Karpas-422 (cell line): Measurements from ENCODE around the gene ZNF3. TPM values are rescaled to one million over a fixed set of nuclear protein-coding genes. Genes with fewer than 3 reads are reported as not detected.

Experiments used
- DNase-seq: peaks from one replicate; pipeline ENCODE4 v3.0.0-alpha.2; 2015
- H2AFZ ChIP-seq: fragments of 200-600 bp; sonication (generic); 2 replicates; pipeline ENCODE4 v1.6.1; 2014; ENCODE audit warnings: antibody characterized with exemption, low read length, mixed read lengths
- H3K27ac ChIP-seq: fragments of 200-600 bp; sonication (generic); 2 replicates; pipeline ENCODE4 v1.5.1; 2014; ENCODE audit warnings: mild to moderate bottlenecking, low read length, moderate library complexity
- H3K27me3 ChIP-seq: fragments of 200-600 bp; sonication (generic); 2 replicates; pipeline ENCODE4 v1.6.1; 2014; ENCODE audit warnings: low read length, mixed read lengths
- H3K36me3 ChIP-seq: fragments of 200-600 bp; sonication (generic); 2 replicates; pipeline ENCODE4 v1.6.1; 2014; ENCODE audit warnings: low read length, mixed read lengths; ENCODE audit not compliant: insufficient read depth
- H3K4me1 ChIP-seq: fragments of 200-600 bp; sonication (generic); 2 replicates; pipeline ENCODE4 v1.6.1; 2014; ENCODE audit warnings: mild to moderate bottlenecking, low read length, mixed read lengths
- H3K4me2 ChIP-seq: fragments of 200-600 bp; sonication (generic); 2 replicates; pipeline ENCODE4 v1.6.1; 2014; ENCODE audit warnings: low read length, low read depth, mild to moderate bottlenecking; ENCODE audit not compliant: poor library complexity, severe bottlenecking
- H3K4me3 ChIP-seq: fragments of 200-600 bp; sonication (generic); 2 replicates; pipeline ENCODE4 v1.5.1; 2014; ENCODE audit warnings: mild to moderate bottlenecking, antibody characterized with exemption, low read length, mixed read lengths
- H3K79me2 ChIP-seq: fragments of 200-600 bp; sonication (generic); 2 replicates; pipeline ENCODE4 v1.6.1; 2014; ENCODE audit warnings: mild to moderate bottlenecking, low read length, mixed read lengths
- H3K9ac ChIP-seq: fragments of 200-600 bp; sonication (generic); 2 replicates; pipeline ENCODE4 v1.6.0; 2014; ENCODE audit warnings: low read length
- H3K9me2 ChIP-seq: fragments of 200-600 bp; sonication (generic), shearing (Covaris generic); replicated peaks from 2 replicates; pipeline ENCODE4 v1.6.0; 2014; ENCODE audit warnings: mild to moderate bottlenecking, low read length, moderate library complexity; ENCODE audit not compliant: insufficient read depth
- H3K9me3 ChIP-seq: fragments of 300-700, 200-600 bp; sonication (generic); 2 replicates; pipeline ENCODE4 v1.6.1; 2014; ENCODE audit warnings: low read length, mixed read lengths
- H4K20me1 ChIP-seq: fragments of 200-600 bp; sonication (generic); 2 replicates; pipeline ENCODE4 v1.6.1; 2014; ENCODE audit warnings: mild to moderate bottlenecking, antibody characterized with exemption, low read length, low read depth; ENCODE audit not compliant: insufficient read depth
- total RNA-seq: library from RNA; depleted of rRNA; stranded (reverse); fragments of >200 nt; shearing (Covaris generic); gene quantifications from 2 replicates; pipeline ENCODE4 v1.2.3, GENCODE V29; 2014; ENCODE audit warnings: low replicate concordance

Gene ZNF3
- total RNA-seq, 1 experiment from 2014 or later = 17.6 TPM

- peak overlapping the region; percentile 74; the same call in 1 of the 2 replicates for H3K9ac ChIP-seq
- peak overlapping the region; percentile 96; the same call in 1 of the 2 replicates for H3K4me3 ChIP-seq
- H3K9me2 ChIP-seq = no peaks in the 10 kb centered on the region
- H3K79me2 ChIP-seq = peaks cover 31% of the 10 kb centered on the region
- peak overlapping the region; percentile 72 for H3K4me2 ChIP-seq
- peaks cover 15% of the 10 kb centered on the region; the same call in 1 of the 2 replicates for H4K20me1 ChIP-seq
- peaks cover 18% of the 10 kb centered on the region for H3K36me3 ChIP-seq
- no peak overlapping the region for H3K27ac ChIP-seq
- no peak overlapping the region for H2AFZ ChIP-seq
- no peaks in the 10 kb centered on the region for H3K27me3 ChIP-seq
- no peaks in the 10 kb centered on the region for H3K9me3 ChIP-seq
- H3K4me1 ChIP-seq = peaks cover 20% of the 10 kb centered on the region
- DNase-seq = no peak
Measured at GRCh38 chr7:100102950-100103840, 21.7 kb upstream of the ZNF3 start.

DNA sequence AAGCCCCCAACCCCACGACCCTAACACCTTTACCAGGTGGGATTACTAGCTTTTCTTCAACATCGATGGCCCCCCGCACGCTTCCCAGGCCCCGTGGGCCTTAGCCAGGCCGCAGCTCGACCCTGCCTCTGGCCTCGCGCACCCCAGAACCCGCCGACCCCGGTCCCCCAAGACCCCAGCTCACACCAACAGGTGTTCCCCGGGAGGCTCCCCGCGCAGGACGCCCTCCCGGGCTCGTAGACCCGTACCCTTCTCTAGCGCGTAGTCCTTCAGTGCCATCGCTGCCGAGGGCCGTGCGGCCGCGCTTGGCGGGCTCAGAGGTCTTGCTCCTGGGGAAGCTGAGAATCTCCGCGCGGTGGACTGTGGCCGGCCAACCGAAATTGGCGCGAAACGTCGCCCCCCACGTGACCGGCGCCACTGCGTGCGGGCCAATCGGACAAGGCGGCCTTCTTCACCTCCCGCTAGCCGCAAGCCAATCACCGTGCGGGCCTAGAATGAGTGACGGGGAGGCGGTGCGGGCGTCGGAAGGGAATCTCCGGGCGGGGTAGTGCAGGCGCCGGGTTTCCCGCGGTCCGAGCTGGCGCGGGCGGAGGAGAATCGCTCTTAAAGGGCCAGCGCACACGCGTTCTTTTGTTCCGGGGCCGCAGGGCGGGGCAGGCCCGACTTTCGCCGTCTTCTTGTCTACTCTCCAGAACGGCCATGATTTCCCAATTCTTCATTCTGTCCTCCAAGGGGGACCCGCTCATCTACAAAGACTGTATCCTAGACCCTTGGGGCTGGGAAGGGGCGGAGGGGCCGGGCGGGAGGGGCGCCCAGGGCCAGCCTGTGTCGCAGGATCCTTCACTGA lies 19.7 kb upstream of the ZNF3 start, which contains the start of the genes AP4M1 and MCM7:
Gene AP4M1 (plus strand): TSS at position 628 of the 847 bp plus-strand sequence. CDS start 72 bp downstream, at position 700.
Gene MCM7 (minus strand): TSS at position 382 of the 847 bp plus-strand sequence. CDS start 103 bp downstream, at position 279.
- H3K4me3 ChIP-seq = peak within 1 kb of the TSS; percentile 96
- H3K4me1 ChIP-seq = peaks cover 20% of the 10 kb centered on the region
- H3K27me3 ChIP-seq = no peaks in the 10 kb centered on the region
- DNase-seq = peak; percentile 99
- peak within 1 kb of the TSS; percentile 98 for H3K9ac ChIP-seq
- peaks cover 34% of the 10 kb centered on the region for H3K79me2 ChIP-seq
- peaks cover 15% of the 10 kb centered on the region; the same call in 1 of the 2 replicates for H4K20me1 ChIP-seq
- no peaks in the 10 kb centered on the region for H3K9me3 ChIP-seq
- peak within 1 kb of the TSS; percentile 94 for H3K27ac ChIP-seq
- H3K4me2 ChIP-seq = peak within 1 kb of the TSS; percentile 72
- peaks cover 31% of the 10 kb centered on the region for H3K36me3 ChIP-seq
- H3K9me2 ChIP-seq = no peaks in the 10 kb centered on the region
- no peak within 1 kb of the TSS for H2AFZ ChIP-seq

DNA sequence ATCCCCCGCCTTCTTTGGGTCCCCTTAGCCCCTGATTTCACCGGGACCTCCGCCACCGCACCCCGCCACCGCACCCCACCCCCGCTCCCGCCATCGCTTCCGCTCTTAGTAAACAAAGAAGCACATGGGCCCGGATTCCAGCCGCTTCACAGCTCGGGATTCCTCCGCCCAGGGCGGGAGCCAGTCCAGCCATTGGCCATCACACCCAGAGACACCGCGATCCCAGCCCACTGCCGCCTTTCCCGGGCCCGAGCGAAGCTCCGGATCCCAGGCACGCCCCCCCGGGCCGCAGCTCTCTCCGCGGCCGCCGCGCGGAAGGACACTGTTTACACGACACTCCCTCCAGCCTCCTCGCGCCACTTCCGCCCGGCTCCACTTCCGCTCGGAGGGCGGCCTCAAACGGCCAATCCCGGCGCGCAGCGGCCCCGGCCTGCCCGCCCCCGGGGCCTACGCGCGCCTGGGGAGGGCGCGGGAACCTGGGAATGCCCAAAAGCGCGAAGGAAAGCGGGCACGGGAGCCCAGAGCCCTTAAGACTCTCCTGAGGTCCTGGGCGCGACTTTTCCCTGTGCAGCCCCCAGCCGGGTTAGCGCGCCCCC lies 19.0 kb upstream of the ZNF3 start:
- Histone ChIP-seq H3K9me2 (no peaks in the 10 kb centered on the region), H4K20me1 (peaks cover 15% of the 10 kb centered on the region; the same call in 1 of the 2 replicates), H2AFZ (no peak overlapping the region), H3K4me2 (peak overlapping the region; percentile 72), H3K36me3 (peaks cover 36% of the 10 kb centered on the region), H3K4me3 (peak overlapping the region; percentile 96), H3K27ac (peak overlapping the region; percentile 94), H3K27me3 (no peaks in the 10 kb centered on the region), H3K79me2 (peaks cover 34% of the 10 kb centered on the region), H3K4me1 (peaks cover 20% of the 10 kb centered on the region), H3K9me3 (no peaks in the 10 kb centered on the region), H3K9ac (peak overlapping the region; percentile 98)
- peak; percentile 97 for DNase-seq

- Histone ChIP-seq H3K9me2 (no peaks in the 10 kb centered on the region), H3K4me3 (peak overlapping the region; percentile 96), H3K4me1 (peaks cover 20% of the 10 kb centered on the region), H4K20me1 (peaks cover 18% of the 10 kb centered on the region; the same call in 1 of the 2 replicates), H3K79me2 (peaks cover 34% of the 10 kb centered on the region), H3K27me3 (no peaks in the 10 kb centered on the region), H3K27ac (no peak overlapping the region), H3K9ac (peak overlapping the region; percentile 98), H3K4me2 (peak overlapping the region; percentile 72), H3K36me3 (peaks cover 45% of the 10 kb centered on the region), H2AFZ (no peak overlapping the region), H3K9me3 (no peaks in the 10 kb centered on the region)
- DNase-seq = no peak
Measured at GRCh38 chr7:100099452-100099851, 17.9 kb upstream of the ZNF3 start.

DNA sequence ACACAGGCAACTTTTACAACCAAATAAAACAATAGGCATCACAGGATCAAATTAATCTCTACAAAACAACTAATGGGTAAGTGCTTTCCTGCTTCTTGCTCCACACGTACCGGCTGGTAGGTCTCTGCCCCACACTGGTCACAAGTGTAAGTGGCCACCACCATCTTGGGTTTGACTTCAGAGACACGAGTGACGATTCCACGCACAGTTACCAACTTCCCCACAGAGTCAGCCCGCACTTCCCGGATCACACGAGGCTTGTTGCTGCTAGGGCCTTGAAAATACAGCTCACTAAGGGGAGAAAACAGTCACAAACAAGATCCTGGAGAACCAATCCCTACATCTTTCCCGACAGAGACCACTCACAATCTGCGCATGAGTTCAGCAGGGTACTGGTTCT lies 17.4 kb upstream of the ZNF3 start:
- H3K79me2 ChIP-seq = peaks cover 34% of the 10 kb centered on the region
- no peak overlapping the region for H3K9ac ChIP-seq

GRCh38 chr7:100095704-100096103 lies 14.2 kb upstream of the ZNF3 start:
- Histone ChIP-seq H3K36me3 (peaks cover 60% of the 10 kb centered on the region), H3K4me1 (peaks cover 11% of the 10 kb centered on the region), H3K9me3 (no peaks in the 10 kb centered on the region), H3K9ac (no peak overlapping the region), H3K9me2 (no peaks in the 10 kb centered on the region), H4K20me1 (peaks cover 18% of the 10 kb centered on the region; the same call in 1 of the 2 replicates), H3K27me3 (no peaks in the 10 kb centered on the region), H2AFZ (no peak overlapping the region), H3K4me2 (no peak overlapping the region), H3K4me3 (no peak overlapping the region), H3K27ac (no peak overlapping the region), H3K79me2 (peaks cover 27% of the 10 kb centered on the region)
- DNase-seq = no peak

More for the DNA sequence above, 17.4 kb upstream of the ZNF3 start:
- no peaks in the 10 kb centered on the region for H3K9me3 ChIP-seq
- no peaks in the 10 kb centered on the region for H3K27me3 ChIP-seq
- no peak overlapping the region for H3K4me2 ChIP-seq
- no peak for DNase-seq
- peaks cover 50% of the 10 kb centered on the region for H3K36me3 ChIP-seq
- no peak overlapping the region for H3K27ac ChIP-seq
- no peaks in the 10 kb centered on the region for H3K9me2 ChIP-seq
- no peak overlapping the region for H2AFZ ChIP-seq
- H4K20me1 ChIP-seq = peaks cover 18% of the 10 kb centered on the region; the same call in 1 of the 2 replicates
- H3K4me1 ChIP-seq = peaks cover 20% of the 10 kb centered on the region
- no peak overlapping the region for H3K4me3 ChIP-seq

- peaks cover 13% of the 10 kb centered on the region for H3K4me1 ChIP-seq
- H3K27ac ChIP-seq = no peak overlapping the region
- H3K36me3 ChIP-seq = peaks cover 60% of the 10 kb centered on the region
- no peaks in the 10 kb centered on the region for H3K9me2 ChIP-seq
- DNase-seq = no peak
- peaks cover 17% of the 10 kb centered on the region; the same call in 1 of the 2 replicates for H4K20me1 ChIP-seq
- no peak overlapping the region for H3K4me3 ChIP-seq
- no peak overlapping the region for H2AFZ ChIP-seq
- no peaks in the 10 kb centered on the region for H3K27me3 ChIP-seq
- no peaks in the 10 kb centered on the region for H3K9me3 ChIP-seq
- no peak overlapping the region for H3K4me2 ChIP-seq
- H3K79me2 ChIP-seq = peaks cover 24% of the 10 kb centered on the region
- H3K9ac ChIP-seq = no peak overlapping the region
Measured at GRCh38 chr7:100095289-100095688, 13.8 kb upstream of the ZNF3 start.
